Measurements from ENCODE around the gene DRAM1.
"Not testable (repeated sequence)": the region's sequence is repeated elsewhere in the genome, so short reads cannot be mapped to it uniquely, and the experiment has no call there.

DRAM1 gene

DNA sequence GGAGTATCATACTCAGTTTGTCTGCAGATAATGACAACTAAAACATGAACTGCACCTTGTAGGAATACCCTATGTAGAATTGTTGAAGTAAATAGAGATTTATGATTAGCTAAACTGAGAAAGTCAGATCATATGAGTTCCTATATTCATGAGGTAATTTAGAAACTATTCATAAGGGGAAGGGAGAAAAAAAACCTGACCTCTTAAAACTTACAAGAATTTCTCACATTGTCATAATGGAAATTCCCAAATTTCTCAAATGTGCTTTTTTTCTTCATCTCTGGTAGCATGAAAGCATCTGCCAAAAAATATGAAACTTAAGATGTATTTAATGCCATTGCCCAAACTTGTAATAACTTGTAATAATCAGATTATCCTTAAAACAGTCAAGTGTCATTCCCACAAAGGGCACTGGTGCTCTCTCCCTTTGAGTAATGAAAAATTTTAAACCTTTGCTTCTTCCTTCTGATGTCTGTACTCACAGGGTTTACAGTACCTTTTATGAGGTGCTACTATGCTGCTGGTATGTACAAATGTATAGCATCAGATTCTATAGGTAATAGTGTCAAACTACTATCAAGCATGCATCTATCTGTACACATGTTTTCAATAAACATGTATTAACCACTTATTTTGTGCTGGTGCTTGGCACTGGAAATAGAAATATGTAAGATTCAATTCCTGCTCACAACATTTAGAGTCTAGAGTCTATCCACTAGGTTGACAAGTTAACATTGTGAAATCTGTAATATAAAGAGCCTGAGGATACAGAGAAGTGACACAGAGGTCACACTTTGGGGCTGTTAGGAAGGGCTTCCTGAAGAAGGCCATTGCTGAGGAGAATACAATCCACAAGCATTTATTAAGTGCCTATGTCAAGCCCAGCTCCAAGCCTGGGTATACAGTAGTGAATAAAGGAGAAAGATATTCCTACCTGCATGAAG, 17.4 kb upstream of the DRAM1 start:
- DNase-seq (ENCODE audit: low read depth in 1 of 2, low spot score in 1 of 2): no peak
- TF ChIP-seq, protein P1, sequence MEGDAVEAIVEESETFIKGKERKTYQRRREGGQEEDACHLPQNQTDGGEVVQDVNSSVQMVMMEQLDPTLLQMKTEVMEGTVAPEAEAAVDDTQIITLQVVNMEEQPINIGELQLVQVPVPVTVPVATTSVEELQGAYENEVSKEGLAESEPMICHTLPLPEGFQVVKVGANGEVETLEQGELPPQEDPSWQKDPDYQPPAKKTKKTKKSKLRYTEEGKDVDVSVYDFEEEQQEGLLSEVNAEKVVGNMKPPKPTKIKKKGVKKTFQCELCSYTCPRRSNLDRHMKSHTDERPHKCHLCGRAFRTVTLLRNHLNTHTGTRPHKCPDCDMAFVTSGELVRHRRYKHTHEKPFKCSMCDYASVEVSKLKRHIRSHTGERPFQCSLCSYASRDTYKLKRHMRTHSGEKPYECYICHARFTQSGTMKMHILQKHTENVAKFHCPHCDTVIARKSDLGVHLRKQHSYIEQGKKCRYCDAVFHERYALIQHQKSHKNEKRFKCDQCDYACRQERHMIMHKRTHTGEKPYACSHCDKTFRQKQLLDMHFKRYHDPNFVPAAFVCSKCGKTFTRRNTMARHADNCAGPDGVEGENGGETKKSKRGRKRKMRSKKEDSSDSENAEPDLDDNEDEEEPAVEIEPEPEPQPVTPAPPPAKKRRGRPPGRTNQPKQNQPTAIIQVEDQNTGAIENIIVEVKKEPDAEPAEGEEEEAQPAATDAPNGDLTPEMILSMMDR (IDR thresholded peaks at IDR 0.05; ENCODE audit: insufficient read depth, low read length): no peak
- TF ChIP-seq GABPA (IDR thresholded peaks at IDR 0.05; ENCODE audit: low read depth) (no peak), POLR2AphosphoS5 (IDR thresholded peaks at IDR 0.05; ENCODE audit: low read depth) (no peak), SPI1 (IDR thresholded peaks at IDR 0.05; ENCODE audit: borderline replicate concordance, low read depth) (no peak)
- TF ChIP-seq, protein P2, sequence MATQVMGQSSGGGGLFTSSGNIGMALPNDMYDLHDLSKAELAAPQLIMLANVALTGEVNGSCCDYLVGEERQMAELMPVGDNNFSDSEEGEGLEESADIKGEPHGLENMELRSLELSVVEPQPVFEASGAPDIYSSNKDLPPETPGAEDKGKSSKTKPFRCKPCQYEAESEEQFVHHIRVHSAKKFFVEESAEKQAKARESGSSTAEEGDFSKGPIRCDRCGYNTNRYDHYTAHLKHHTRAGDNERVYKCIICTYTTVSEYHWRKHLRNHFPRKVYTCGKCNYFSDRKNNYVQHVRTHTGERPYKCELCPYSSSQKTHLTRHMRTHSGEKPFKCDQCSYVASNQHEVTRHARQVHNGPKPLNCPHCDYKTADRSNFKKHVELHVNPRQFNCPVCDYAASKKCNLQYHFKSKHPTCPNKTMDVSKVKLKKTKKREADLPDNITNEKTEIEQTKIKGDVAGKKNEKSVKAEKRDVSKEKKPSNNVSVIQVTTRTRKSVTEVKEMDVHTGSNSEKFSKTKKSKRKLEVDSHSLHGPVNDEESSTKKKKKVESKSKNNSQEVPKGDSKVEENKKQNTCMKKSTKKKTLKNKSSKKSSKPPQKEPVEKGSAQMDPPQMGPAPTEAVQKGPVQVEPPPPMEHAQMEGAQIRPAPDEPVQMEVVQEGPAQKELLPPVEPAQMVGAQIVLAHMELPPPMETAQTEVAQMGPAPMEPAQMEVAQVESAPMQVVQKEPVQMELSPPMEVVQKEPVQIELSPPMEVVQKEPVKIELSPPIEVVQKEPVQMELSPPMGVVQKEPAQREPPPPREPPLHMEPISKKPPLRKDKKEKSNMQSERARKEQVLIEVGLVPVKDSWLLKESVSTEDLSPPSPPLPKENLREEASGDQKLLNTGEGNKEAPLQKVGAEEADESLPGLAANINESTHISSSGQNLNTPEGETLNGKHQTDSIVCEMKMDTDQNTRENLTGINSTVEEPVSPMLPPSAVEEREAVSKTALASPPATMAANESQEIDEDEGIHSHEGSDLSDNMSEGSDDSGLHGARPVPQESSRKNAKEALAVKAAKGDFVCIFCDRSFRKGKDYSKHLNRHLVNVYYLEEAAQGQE (IDR thresholded peaks at IDR 0.05; ENCODE audit: insufficient replicate concordance, low read depth): no peak
- H3K27ac ChIP-seq (replicated peaks): no peak overlapping the region
- no peaks in the 10 kb centered on the region for H3K27me3 ChIP-seq (ENCODE audit: insufficient read depth, poor library complexity, severe bottlenecking)
- H3K4me3 ChIP-seq (replicated peaks; ENCODE audit: insufficient read depth, low read length): no peak overlapping the region

DNA sequence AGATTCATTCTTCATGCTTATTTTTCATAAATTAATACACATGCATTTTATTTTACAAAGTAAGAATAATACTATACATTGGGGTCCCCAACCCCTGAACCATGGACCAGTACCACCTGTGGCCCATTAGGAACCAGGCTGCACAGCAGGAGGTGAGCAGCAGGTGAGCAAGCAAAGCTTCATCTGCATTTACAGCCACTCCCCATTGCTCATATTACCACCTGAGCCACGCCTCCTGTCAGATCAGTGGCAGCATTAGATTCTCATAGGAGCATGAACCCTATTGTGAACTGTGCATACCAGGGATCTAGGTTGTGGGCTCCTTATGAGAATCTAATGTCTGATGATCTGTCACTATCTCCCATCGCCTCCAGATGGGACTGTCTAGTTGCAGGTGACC, 15.7 kb upstream of the DRAM1 start:
- H3K27ac ChIP-seq (replicated peaks); DNase-seq (ENCODE audit: low read depth in 1 of 2, low spot score in 1 of 2); H3K4me3 ChIP-seq (replicated peaks; ENCODE audit: insufficient read depth, low read length); H3K27me3 ChIP-seq (ENCODE audit: insufficient read depth, poor library complexity, severe bottlenecking): not testable (repeated sequence)

DNA sequence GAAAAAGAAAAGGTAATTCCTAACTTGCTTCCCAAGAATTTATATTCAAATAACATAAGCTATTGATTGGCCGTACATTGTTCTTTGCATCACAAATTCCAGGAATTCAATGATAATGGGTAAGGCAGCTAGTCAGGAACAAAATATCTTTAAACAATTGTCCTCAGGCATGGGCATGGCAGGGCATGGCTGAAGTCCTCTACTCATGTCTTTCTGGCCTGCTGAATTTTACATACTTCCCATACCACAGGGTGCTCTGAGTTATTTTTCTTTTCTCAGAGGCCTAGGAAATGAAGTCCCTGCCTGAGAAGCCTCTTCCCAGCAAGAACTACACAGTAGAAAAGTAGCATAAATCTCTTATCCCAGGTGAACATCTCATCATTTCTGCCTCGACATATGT, 15.1 kb upstream of the DRAM1 start:
- DNase-seq (ENCODE audit: low read depth in 1 of 2, low spot score in 1 of 2): no peak
- H3K27ac ChIP-seq (replicated peaks): no peak overlapping the region
- H3K27me3 ChIP-seq (ENCODE audit: insufficient read depth, poor library complexity, severe bottlenecking): no peaks in the 10 kb centered on the region
- no peak overlapping the region for H3K4me3 ChIP-seq (replicated peaks; ENCODE audit: insufficient read depth, low read length)
- TF ChIP-seq POLR2AphosphoS5 (IDR thresholded peaks at IDR 0.05; ENCODE audit: low read depth) (no peak), GABPA (IDR thresholded peaks at IDR 0.05; ENCODE audit: low read depth) (no peak), SPI1 (IDR thresholded peaks at IDR 0.05; ENCODE audit: borderline replicate concordance, low read depth) (no peak)
- TF ChIP-seq, protein P2 (IDR thresholded peaks at IDR 0.05; ENCODE audit: insufficient replicate concordance, low read depth): no peak
- TF ChIP-seq, protein P1 (IDR thresholded peaks at IDR 0.05; ENCODE audit: insufficient read depth, low read length): no peak

DNA sequence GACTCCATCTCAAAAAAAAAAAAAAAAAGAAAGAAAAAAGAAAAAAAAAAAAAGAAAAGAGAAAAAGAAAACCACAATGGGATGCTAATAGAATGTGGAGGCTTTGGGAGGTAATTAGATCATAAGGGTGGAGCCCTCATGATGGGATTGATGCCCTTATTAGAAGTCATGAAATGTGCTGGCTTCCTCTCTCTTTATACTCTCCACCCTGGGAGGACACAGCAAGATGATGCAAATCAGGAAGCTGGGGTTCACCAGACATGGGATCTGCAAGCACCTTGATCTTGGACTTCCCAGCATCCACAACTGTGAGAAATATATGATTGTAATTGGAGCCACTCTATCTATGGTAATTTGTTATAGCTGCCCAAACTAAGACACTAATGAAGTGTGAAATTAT, 13.4 kb upstream of the DRAM1 start:
- DNase-seq (ENCODE audit: low read depth in 1 of 2, low spot score in 1 of 2): no peak
- Histone ChIP-seq H3K4me3 (replicated peaks; ENCODE audit: insufficient read depth, low read length) (no peak overlapping the region), H3K27me3 (ENCODE audit: insufficient read depth, poor library complexity, severe bottlenecking) (no peaks in the 10 kb centered on the region), H3K27ac (replicated peaks) (no peak overlapping the region)
- TF ChIP-seq, protein P2 (IDR thresholded peaks at IDR 0.05; ENCODE audit: insufficient replicate concordance, low read depth): no peak
- TF ChIP-seq GABPA (IDR thresholded peaks at IDR 0.05; ENCODE audit: low read depth): no peak
- no peak for TF ChIP-seq SPI1 (IDR thresholded peaks at IDR 0.05; ENCODE audit: borderline replicate concordance, low read depth)
- TF ChIP-seq POLR2AphosphoS5 (IDR thresholded peaks at IDR 0.05; ENCODE audit: low read depth): no peak
- TF ChIP-seq, protein P1 (IDR thresholded peaks at IDR 0.05; ENCODE audit: insufficient read depth, low read length): no peak

Data from HL-60 (cell line).